ENCODE data around the gene NAT8. TPM values are rescaled to one million over a fixed set of nuclear protein-coding genes. Genes with fewer than 3 reads are reported as not detected.
"Not testable (repeated sequence)": the region's sequence is repeated elsewhere in the genome, so short reads cannot be mapped to it uniquely, and the experiment has no call there.

The NAT8 gene
- total and polyA plus RNA-seq, 2 donors: not detected

GRCh38 chr2:73678008-73678407 lies 35.8 kb upstream of the NAT8 start:
- not testable (repeated sequence) for H3K27ac ChIP-seq (ENCODE audit: low read depth in 1 of 2, low read length in 1 of 2); DNase-seq (ENCODE audit: low read depth in 6 of 9, low spot score in 9 of 9); H3K36me3 ChIP-seq (ENCODE audit: control insufficient read depth in 2 of 2, insufficient read depth in 2 of 2, low read length in 1 of 2); H3K27me3 ChIP-seq (ENCODE audit: control insufficient read depth in 2 of 2, insufficient read depth in 1 of 2, low read length in 1 of 2); H3K4me1 ChIP-seq (ENCODE audit: control insufficient read depth in 2 of 2, insufficient read depth in 2 of 2, low read length in 2 of 2); H3K4me3 ChIP-seq (ENCODE audit: low read length in 2 of 2); H3K9me3 ChIP-seq (ENCODE audit: control insufficient read depth in 2 of 2, insufficient read depth in 1 of 2, low read length in 1 of 2)
- WGBS: 68% methylated on average over 2 of the region's 2 CpGs

GRCh38 chr2:73676211-73676610 lies 34.0 kb upstream of the NAT8 start:
- not testable (repeated sequence) for H3K27ac ChIP-seq (ENCODE audit: low read depth in 1 of 2, low read length in 1 of 2); H3K9me3 ChIP-seq (ENCODE audit: control insufficient read depth in 2 of 2, insufficient read depth in 1 of 2, low read length in 1 of 2); H3K4me3 ChIP-seq (ENCODE audit: low read length in 2 of 2); DNase-seq (ENCODE audit: low read depth in 6 of 9, low spot score in 9 of 9); H3K27me3 ChIP-seq (ENCODE audit: control insufficient read depth in 2 of 2, insufficient read depth in 1 of 2, low read length in 1 of 2); H3K4me1 ChIP-seq (ENCODE audit: control insufficient read depth in 2 of 2, insufficient read depth in 2 of 2, low read length in 2 of 2); H3K36me3 ChIP-seq (ENCODE audit: control insufficient read depth in 2 of 2, insufficient read depth in 2 of 2, low read length in 1 of 2)
- 93% methylated on average over 6 of the region's 6 CpGs for WGBS

- 88% methylated on average over 1 of the region's 1 CpG for WGBS
Observed at GRCh38 chr2:73674696-73675157, 32.5 kb upstream of the NAT8 start.

GRCh38 chr2:73669976-73670375 lies 27.8 kb upstream of the NAT8 start:
- H3K4me3 ChIP-seq (ENCODE audit: low read length in 2 of 2); H3K27ac ChIP-seq (ENCODE audit: low read depth in 1 of 2, low read length in 1 of 2); H3K27me3 ChIP-seq (ENCODE audit: control insufficient read depth in 2 of 2, insufficient read depth in 1 of 2, low read length in 1 of 2); H3K9me3 ChIP-seq (ENCODE audit: control insufficient read depth in 2 of 2, insufficient read depth in 1 of 2, low read length in 1 of 2); H3K36me3 ChIP-seq (ENCODE audit: control insufficient read depth in 2 of 2, insufficient read depth in 2 of 2, low read length in 1 of 2); DNase-seq (ENCODE audit: low read depth in 6 of 9, low spot score in 9 of 9); H3K4me1 ChIP-seq (ENCODE audit: control insufficient read depth in 2 of 2, insufficient read depth in 2 of 2, low read length in 2 of 2): not testable (repeated sequence)
- WGBS: 96% methylated on average over 6 of the region's 6 CpGs

More at GRCh38 chr2:73674696-73675157, 32.5 kb upstream of the NAT8 start:
- not testable (repeated sequence) for H3K36me3 ChIP-seq (ENCODE audit: control insufficient read depth in 2 of 2, insufficient read depth in 2 of 2, low read length in 1 of 2); H3K27me3 ChIP-seq (ENCODE audit: control insufficient read depth in 2 of 2, insufficient read depth in 1 of 2, low read length in 1 of 2); DNase-seq (ENCODE audit: low read depth in 6 of 9, low spot score in 9 of 9); H3K4me1 ChIP-seq (ENCODE audit: control insufficient read depth in 2 of 2, insufficient read depth in 2 of 2, low read length in 2 of 2); H3K4me3 ChIP-seq (ENCODE audit: low read length in 2 of 2); H3K27ac ChIP-seq (ENCODE audit: low read depth in 1 of 2, low read length in 1 of 2); H3K9me3 ChIP-seq (ENCODE audit: control insufficient read depth in 2 of 2, insufficient read depth in 1 of 2, low read length in 1 of 2)

- not testable (repeated sequence) for H3K27me3 ChIP-seq (ENCODE audit: control insufficient read depth in 2 of 2, insufficient read depth in 1 of 2, low read length in 1 of 2); H3K9me3 ChIP-seq (ENCODE audit: control insufficient read depth in 2 of 2, insufficient read depth in 1 of 2, low read length in 1 of 2); H3K4me1 ChIP-seq (ENCODE audit: control insufficient read depth in 2 of 2, insufficient read depth in 2 of 2, low read length in 2 of 2); H3K36me3 ChIP-seq (ENCODE audit: control insufficient read depth in 2 of 2, insufficient read depth in 2 of 2, low read length in 1 of 2); H3K27ac ChIP-seq (ENCODE audit: low read depth in 1 of 2, low read length in 1 of 2); DNase-seq (ENCODE audit: low read depth in 6 of 9, low spot score in 9 of 9); H3K4me3 ChIP-seq (ENCODE audit: low read length in 2 of 2)
- 99% methylated on average over 3 of the region's 3 CpGs for WGBS
Observed at GRCh38 chr2:73667239-73667638, 25.0 kb upstream of the NAT8 start.

- Histone ChIP-seq H3K9me3 (ENCODE audit: control insufficient read depth in 2 of 2, insufficient read depth in 1 of 2, low read length in 1 of 2) (no peaks in the 10 kb centered on the region), H3K27me3 (ENCODE audit: control insufficient read depth in 2 of 2, insufficient read depth in 1 of 2, low read length in 1 of 2) (no peaks in the 10 kb centered on the region)
- 92% methylated on average over 2 of the region's 2 CpGs for WGBS
Observed at GRCh38 chr2:73654175-73654574, 12.0 kb upstream of the NAT8 start.

GRCh38 chr2:73652348-73652747 lies 10.1 kb upstream of the NAT8 start:
- no peaks in the 10 kb centered on the region for H3K36me3 ChIP-seq (ENCODE audit: control insufficient read depth in 2 of 2, insufficient read depth in 2 of 2, low read length in 1 of 2)
- 97% methylated on average over 3 of the region's 3 CpGs for WGBS
- H3K4me3 ChIP-seq (ENCODE audit: low read length in 2 of 2): no peak overlapping the region
- no peak for DNase-seq (ENCODE audit: low read depth in 6 of 9, low spot score in 9 of 9)
- H3K9me3 ChIP-seq (ENCODE audit: control insufficient read depth in 2 of 2, insufficient read depth in 1 of 2, low read length in 1 of 2): peaks cover 0 to 3% of the 10 kb centered on the region in 2 donors
- no peak overlapping the region for H3K27ac ChIP-seq (ENCODE audit: low read depth in 1 of 2, low read length in 1 of 2)
- H3K27me3 ChIP-seq (ENCODE audit: control insufficient read depth in 2 of 2, insufficient read depth in 1 of 2, low read length in 1 of 2): no peaks in the 10 kb centered on the region
- H3K4me1 ChIP-seq (ENCODE audit: control insufficient read depth in 2 of 2, insufficient read depth in 2 of 2, low read length in 2 of 2): no peaks in the 10 kb centered on the region

More at GRCh38 chr2:73654175-73654574, 12.0 kb upstream of the NAT8 start:
- Histone ChIP-seq H3K36me3 (ENCODE audit: control insufficient read depth in 2 of 2, insufficient read depth in 2 of 2, low read length in 1 of 2) (no peaks in the 10 kb centered on the region), H3K4me1 (ENCODE audit: control insufficient read depth in 2 of 2, insufficient read depth in 2 of 2, low read length in 2 of 2) (no peaks in the 10 kb centered on the region), H3K4me3 (ENCODE audit: low read length in 2 of 2) (no peak overlapping the region), H3K27ac (ENCODE audit: low read depth in 1 of 2, low read length in 1 of 2) (no peak overlapping the region)
- DNase-seq (ENCODE audit: low read depth in 6 of 9, low spot score in 9 of 9): no peak

GRCh38 chr2:73651591-73652230 lies 9.5 kb upstream of the NAT8 start:
- Histone ChIP-seq H3K27me3 (ENCODE audit: control insufficient read depth in 2 of 2, insufficient read depth in 1 of 2, low read length in 1 of 2) (no peaks in the 10 kb centered on the region), H3K27ac (ENCODE audit: low read depth in 1 of 2, low read length in 1 of 2) (no peak overlapping the region), H3K4me3 (ENCODE audit: low read length in 2 of 2) (no peak overlapping the region), H3K36me3 (ENCODE audit: control insufficient read depth in 2 of 2, insufficient read depth in 2 of 2, low read length in 1 of 2) (no peaks in the 10 kb centered on the region), H3K4me1 (ENCODE audit: control insufficient read depth in 2 of 2, insufficient read depth in 2 of 2, low read length in 2 of 2) (no peaks in the 10 kb centered on the region), H3K9me3 (ENCODE audit: control insufficient read depth in 2 of 2, insufficient read depth in 1 of 2, low read length in 1 of 2) (peaks cover 0 to 3% of the 10 kb centered on the region in 2 donors)
- 91% methylated on average over 6 of the region's 6 CpGs for WGBS
- DNase-seq (ENCODE audit: low read depth in 6 of 9, low spot score in 9 of 9): no peak

- H3K27me3 ChIP-seq (ENCODE audit: control insufficient read depth in 2 of 2, insufficient read depth in 1 of 2, low read length in 1 of 2); DNase-seq (ENCODE audit: low read depth in 6 of 9, low spot score in 9 of 9); H3K27ac ChIP-seq (ENCODE audit: low read depth in 1 of 2, low read length in 1 of 2); H3K4me1 ChIP-seq (ENCODE audit: control insufficient read depth in 2 of 2, insufficient read depth in 2 of 2, low read length in 2 of 2); H3K9me3 ChIP-seq (ENCODE audit: control insufficient read depth in 2 of 2, insufficient read depth in 1 of 2, low read length in 1 of 2); H3K36me3 ChIP-seq (ENCODE audit: control insufficient read depth in 2 of 2, insufficient read depth in 2 of 2, low read length in 1 of 2); H3K4me3 ChIP-seq (ENCODE audit: low read length in 2 of 2): not testable (repeated sequence)
- WGBS: 98% methylated on average over 10 of the region's 10 CpGs
Observed at GRCh38 chr2:73647690-73648089, 5.5 kb upstream of the NAT8 start.

GRCh38 chr2:73641767-73642062 lies 507 bp downstream of the NAT8 start:
- no peaks in the 10 kb centered on the region for H3K4me1 ChIP-seq (ENCODE audit: control insufficient read depth in 2 of 2, insufficient read depth in 2 of 2, low read length in 2 of 2)
- peaks cover 0 to 11% of the 10 kb centered on the region in 2 donors for H3K9me3 ChIP-seq (ENCODE audit: control insufficient read depth in 2 of 2, insufficient read depth in 1 of 2, low read length in 1 of 2)
- WGBS: 93% methylated on average over 3 of the region's 3 CpGs
- no peaks in the 10 kb centered on the region for H3K27me3 ChIP-seq (ENCODE audit: control insufficient read depth in 2 of 2, insufficient read depth in 1 of 2, low read length in 1 of 2)
- no peak overlapping the region for H3K27ac ChIP-seq (ENCODE audit: low read depth in 1 of 2, low read length in 1 of 2)
- DNase-seq (ENCODE audit: low read depth in 6 of 9, low spot score in 9 of 9): no peak
- no peaks in the 10 kb centered on the region for H3K36me3 ChIP-seq (ENCODE audit: control insufficient read depth in 2 of 2, insufficient read depth in 2 of 2, low read length in 1 of 2)
- H3K4me3 ChIP-seq (ENCODE audit: low read length in 2 of 2): no peak overlapping the region

Data from thymus (tissue), 11 donors.